HG02884 (cell line): Measurements from ENCODE around the gene TRPM7.
"Not testable (repeated sequence)": the region's sequence is repeated elsewhere in the genome, so short reads cannot be mapped to it uniquely, and the experiment has no call there.

ENCODE experiments used
- ATAC-seq: cut with Tn5 transposase; IDR thresholded peaks from one replicate; pipeline ENCODE4 v1.9.1; 2021; ENCODE audit warnings: mild to moderate bottlenecking, moderate library complexity; ENCODE audit not compliant: unreplicated experiment

Gene TRPM7

DNA sequence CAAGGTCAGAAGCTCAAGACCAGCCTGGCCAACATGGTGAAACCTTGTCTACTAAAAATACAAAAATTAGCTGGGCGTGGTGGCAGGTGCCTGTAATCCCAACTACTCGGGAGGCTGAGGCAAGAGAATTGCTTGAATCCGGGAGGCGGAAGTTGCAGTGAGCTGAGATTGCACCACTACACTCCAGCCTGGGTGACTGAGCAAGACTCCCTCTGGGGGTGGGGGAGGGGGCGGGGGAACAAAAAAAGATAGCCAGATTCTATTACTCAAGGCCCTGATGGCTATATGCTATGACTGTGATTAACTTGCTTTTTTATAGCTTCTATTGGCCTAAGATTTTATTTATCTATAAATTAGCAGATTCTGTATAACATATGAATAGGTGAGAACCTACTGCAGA is 112.8 kb downstream of the TRPM7 start:
- not testable (repeated sequence) for ATAC-seq

DNA sequence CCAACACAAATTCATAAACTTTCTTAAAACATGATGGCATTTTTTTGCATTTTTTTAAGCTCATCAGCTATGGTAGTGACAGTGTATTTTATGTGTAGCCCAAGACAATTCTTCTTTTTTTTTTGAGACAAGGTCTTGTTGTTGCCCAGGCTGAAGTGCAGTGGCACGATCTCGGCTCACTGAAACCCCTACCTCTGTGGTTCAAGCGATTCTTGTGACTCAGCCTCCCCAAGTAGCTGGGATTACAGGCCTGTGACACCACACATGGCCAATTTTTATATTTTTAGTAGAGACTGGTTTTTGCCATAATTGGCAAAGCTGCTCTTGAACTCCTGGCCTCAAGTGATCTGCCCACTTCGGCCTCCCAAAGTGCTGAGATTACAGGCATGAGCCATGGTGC is 122.8 kb downstream of the TRPM7 start:
- no peak for ATAC-seq

DNA sequence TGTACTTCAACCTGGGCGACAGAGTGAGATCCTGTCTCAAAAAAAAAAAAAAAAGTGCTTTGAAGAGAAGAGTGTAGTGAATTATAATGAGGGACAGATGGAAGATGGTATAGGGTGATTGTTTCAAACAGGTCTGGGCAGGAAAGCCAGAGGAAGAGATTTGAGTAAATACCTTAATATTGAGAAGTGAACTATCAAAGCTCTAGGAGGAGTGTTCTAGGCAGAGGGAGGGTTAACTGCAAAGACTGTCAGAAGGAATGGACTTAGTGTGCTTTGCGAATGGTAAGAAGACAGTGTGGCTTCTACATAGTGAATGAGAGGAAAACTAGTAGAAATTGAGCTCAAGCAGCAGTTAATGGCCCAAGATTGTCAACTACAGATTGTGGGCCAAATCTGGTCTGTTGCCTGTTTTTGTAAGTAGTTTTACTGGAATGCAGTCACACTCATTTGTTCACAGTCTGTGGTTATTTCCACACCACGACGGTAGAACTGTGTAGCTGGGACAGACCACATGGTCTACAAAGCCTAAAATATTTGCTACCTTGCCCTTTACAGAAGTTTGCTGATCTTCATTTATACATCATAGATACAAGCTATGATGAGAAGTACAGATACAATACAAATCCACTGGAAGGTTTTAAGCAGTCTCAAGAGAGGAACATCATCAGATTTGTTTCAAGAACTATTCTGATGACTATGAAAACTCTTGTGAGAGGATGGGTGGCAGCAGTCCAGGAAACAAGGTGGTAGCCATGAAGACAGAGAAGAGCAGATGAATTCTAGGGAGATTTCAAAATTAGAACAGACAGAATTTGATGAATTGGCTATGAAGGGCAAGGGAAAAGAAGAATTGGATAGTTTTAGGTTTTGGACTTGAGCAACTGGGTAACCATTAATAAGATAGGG is 123.6 kb downstream of the TRPM7 start:
- ATAC-seq = no peak

DNA sequence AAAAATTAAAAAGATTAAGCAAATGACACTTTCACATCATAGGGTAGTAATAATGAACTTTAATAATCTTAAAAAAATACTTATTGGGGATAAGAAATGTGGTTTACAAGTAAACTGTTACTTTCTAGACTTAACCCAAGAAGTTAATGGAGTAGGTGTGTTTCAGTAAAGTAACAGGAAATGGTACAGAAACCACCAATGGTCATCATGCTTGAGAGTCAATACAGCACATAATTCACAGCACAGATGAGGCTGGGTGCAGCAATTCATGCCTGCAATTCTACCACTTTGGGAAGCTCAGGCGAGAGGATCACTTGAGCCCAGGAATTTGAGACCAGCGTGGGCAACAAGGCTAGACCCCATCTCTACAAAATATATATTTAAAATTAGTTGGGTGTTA is 128.6 kb downstream of the TRPM7 start:
- ATAC-seq = no peak

DNA sequence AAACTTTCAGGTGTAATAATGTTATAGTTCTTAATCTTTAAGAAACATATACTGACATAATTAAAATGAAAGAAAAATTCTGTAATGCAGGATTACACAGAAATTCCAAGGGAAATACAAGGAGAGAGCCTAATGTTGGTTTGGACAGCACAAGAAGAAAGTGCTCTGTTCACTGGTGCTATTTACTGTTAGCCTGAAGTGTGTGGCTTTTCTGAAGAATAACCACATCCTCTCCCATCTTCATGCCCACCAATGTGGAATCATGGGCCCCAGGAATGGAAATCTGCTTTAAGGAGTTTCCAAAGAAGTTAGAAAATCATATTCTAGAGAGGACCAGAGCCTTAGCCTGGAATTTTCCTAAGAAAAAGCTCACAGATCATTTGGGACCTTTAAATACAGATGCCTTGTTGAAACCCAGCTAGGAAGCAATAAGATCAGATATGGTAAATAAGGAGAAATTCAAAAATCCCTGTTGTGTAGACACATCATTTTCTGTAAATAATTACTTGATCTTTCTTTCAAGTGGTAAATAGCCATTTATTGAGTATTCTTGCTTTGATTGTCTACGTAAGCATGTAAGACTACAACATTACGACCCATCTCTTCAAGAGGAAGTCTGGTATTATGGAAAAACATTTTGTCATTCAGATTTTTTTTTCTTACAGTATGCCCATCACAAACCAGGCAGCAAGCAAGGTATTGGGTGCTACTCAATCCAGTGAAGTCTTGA is 129.8 kb downstream of the TRPM7 start:
- ATAC-seq = no peak

DNA sequence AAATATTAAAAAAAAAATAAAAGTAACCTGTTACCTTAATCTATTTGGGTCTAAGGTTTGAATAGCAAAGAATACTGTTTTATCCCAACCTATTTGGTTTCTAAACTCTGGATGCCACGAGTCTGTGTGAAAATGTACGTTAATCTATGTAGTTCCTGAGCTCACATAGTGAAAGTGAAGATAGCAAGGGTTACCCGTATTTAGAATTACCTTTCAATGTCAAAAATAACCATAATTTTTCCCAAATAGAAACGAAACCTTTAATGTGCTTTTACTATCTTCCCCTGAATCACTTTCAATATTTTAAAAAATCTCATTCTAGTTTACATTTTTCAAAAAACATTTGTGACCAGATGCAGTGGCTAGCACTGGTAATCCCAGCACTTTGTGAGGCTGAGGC is 134.4 kb downstream of the TRPM7 start:
- ATAC-seq = no peak

DNA sequence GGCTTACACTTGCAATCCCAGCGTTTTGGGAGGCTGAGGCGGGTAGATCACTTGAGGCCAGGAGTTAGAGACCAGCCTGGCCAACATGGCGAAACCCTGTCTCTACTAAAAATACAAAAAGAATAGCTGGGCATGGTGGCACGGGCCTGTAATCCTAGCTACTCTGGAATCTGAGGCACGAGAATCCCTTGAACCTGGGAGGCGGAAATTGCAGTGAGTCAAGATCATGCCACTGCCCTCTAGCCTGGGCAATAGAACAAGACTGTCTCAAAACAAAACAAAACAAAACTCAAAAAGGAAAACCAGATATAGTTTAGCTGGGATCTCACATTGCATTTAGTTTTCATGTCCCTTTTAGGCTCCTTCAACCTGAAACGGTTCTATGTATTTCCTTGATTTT is 137.3 kb downstream of the TRPM7 start:
- no peak for ATAC-seq

DNA sequence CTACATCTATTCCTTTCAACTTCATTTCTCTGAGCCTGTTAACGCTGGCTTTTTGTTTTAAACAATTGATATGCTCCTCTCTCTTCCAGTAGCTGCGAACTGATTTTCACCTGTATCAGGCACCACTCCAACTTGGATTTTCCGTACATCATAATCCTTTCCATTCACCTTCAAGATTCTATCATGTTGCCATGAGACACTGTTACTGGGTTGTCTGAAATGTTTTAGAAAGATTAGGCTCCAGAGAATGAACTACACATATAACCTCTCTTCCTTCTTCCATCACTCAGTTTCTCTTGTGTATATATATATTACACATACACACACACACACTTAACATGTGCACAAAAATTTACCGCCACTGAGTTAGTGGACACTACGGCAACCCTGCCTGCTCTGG is 140.0 kb downstream of the TRPM7 start, which contains the start of gene USP50:
TSS of gene USP50 (minus strand) at position 101 of the 400 bp plus-strand sequence. CDS start 141 bp downstream, outside the sequence.
- no peak for ATAC-seq

DNA sequence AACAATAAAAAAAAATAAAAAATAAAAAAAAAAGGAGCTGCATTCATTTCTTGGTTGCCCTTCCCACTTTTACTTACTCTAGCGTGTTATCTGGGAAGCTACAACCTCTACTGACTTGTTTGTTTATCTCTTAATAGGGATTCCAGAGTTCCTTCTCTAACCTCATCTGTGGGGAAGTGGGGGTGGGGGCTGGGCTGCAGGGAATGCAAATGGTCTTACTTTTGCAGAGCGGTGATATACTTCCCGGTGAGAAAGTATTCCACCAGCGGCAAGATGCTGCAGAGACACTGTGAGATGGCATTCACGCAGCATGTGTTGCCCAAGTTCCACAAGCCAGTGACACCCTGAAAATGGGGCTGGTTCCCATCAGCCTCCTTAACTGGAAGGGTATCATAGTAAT is 142.2 kb downstream of the TRPM7 start:
- ATAC-seq = no peak

DNA sequence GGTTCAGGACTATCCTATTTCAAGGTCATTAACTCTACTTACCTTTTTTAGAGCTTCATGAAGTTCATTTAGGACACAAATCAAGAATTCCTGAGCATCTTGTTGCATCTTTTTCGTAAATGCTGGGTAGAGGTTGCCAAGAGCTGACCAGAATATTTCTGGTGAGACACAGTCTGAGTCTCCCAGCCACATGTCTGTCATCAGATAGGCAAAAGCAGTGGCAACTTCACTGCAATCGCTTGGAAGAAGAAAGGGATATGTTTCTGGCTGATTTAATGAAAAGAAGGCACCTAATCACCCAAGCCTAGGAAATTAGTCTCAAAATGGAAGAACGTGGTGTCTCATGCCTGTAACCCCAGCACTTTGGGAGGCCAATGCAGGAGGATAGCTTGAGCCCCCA is 143.0 kb downstream of the TRPM7 start:
- no peak for ATAC-seq

DNA sequence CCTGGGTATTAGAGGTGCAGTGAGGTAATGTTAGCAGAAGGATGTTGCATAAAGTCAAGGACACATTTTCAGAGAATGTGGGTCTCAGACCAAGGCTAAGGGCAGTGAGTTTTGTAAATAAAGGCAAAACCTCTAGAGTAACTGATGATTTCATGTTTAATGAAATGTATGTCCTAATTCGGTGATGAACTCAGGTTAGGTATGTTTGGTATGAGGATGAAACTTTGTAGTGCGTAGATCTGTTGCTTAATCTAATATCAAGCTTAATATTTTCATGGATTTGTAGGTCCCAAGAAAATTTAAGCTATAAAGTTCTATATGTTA is 143.7 kb downstream of the TRPM7 start:
- no peak for ATAC-seq

DNA sequence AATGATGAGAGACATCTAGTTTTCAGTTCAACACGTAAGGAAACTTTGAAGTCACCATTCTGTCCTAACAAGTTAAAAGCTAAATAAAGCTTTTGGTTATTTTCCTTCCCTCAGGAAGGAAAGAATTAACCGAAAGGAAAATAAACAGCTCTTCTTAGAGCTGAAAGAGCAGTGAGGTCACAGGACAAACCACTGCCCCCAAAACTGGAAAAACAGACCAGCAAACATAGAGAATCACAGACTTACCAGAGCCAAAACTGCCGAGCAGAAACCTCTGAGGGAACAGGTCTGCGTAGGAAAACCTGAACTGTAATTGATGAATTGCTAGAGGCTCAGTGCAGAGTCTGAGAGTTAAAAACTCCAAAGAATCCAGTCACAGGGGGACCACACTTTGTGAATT is 154.8 kb downstream of the TRPM7 start:
- no peak for ATAC-seq

DNA sequence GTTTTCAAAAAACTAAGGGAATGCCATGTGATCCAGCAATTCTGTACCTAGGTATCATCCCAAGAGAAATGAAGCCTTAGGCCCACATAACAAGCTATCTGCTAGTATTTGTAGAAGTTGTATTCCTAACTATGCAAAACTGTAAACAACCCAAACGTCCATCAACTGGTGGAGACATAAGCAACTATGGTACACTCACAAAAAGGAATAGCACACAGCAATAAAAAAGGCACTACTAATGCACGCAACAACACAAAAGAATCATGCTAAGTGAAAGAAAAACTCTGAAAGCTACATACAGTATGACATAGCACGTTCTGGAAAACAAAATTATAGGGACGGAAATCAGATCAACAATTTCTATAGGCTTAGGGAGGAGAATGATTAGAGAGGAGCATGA is 155.4 kb downstream of the TRPM7 start:
- ATAC-seq = no peak

DNA sequence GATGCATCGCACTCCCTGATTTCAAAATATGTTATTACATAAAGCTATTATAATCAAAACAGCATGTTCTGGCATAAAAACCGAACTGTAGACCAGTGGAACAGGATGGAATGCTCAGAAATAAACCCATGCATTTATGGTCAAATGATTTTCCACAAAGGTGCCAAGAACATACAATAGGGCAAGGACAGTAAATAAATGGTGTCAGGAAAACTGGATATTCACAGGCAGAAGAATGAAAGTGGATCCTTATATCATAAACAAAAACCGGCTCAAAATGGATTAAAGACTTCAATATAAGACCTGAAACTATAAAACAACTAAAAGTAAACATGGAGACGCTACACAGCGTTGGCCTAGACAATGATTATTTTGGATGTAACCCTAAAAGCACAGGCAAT is 162.7 kb downstream of the TRPM7 start:
- ATAC-seq = no peak

DNA sequence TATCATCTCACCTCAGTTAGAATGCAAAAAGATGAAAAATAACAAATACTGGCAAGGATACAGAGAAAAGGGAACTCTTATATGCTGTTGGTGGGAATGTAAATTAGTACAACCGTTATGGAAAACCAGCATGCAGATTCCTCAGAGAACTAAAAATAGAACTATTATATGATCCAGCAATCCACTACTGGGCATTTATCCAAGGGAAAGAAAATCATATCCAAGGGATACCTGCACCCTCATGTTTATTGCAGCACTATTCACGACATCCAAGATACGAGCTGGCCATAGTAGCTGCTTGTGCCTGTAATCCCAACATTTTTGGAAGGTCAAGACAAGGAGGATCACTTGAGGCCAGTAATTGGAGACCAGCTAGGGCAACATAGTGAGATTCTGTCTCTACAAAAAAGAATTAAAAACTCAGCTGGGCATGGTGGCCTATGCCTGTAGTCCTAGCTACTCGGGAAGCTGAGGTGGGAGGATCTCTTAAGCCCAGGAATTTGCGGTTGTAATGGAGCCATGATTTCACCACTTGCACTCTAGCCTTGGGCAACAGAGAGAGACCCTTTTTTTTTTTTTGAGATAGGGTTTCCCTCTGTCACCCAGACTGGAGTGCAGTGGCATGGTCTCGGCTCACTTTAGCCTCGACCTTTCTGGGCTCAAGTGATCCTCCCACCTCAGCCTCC is 166.7 kb downstream of the TRPM7 start:
- no peak for ATAC-seq

DNA sequence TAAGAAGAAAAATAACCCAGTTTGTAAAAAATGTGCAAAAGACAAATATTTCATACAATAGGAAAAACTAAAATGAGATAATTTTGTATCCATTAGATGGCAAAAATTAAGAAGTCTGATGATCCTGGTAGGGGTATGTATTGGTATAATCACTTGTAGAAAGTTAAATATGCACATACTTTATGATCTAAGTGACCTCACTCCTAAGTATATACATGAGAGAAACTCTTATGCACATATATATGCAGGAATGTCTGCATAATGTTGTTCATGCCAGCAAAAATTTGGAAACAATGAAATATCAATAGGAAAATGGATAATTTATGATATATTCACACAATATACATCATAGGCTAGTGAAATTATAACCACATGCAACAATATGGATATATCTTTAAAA is 173.6 kb downstream of the TRPM7 start:
- ATAC-seq = no peak
